ENCODE data around the gene SFSWAP.

DNA sequence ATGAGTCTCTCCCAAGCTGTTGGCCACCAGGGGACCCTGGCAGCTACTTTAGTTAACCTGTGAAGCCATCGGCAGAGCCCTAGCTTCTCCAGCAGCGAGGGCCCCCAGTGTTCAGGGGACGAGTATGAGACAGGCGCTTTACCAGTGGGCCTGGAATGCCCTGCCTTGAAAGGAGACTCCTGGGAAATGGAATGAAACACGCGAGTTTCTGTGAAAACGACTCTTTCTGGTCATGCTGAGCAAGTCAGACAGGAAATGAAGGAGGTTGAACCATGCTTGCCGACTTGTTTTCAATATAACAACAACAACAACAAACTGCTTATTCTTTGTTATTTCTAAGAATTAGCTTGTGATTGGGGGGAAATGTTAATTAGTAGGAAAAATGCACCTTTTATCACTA lies 42.9 kb downstream of the SFSWAP start:
- no peak for TF ChIP-seq RAD51 (IDR thresholded peaks at IDR 0.05; ENCODE audit: borderline replicate concordance)
- no peak for TF ChIP-seq SMC3 (IDR thresholded peaks at IDR 0.05; ENCODE audit: low read length)
- TF ChIP-seq, protein P1, sequence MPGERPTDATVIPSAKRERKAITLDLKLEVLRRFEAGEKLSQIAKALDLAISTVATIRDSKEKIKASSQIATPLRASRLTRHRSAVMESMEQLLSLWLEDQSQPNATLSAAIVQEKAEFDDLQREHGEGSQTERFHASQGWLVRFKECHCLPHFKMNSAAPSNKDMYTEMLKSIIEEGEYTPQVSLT (CRISPR knock-in tag; IDR thresholded peaks at IDR 0.05; ENCODE audit: borderline replicate concordance, low read depth) = no peak
- no peak for TF ChIP-seq ZNF891 (CRISPR knock-in tag; IDR thresholded peaks at IDR 0.05)
- TF ChIP-seq SOX13 (IDR thresholded peaks at IDR 0.05) = no peak
- no peak for TF ChIP-seq SOX13 (CRISPR knock-in tag; conservative IDR thresholded peaks at IDR 0.05 in 1 of 2, IDR thresholded peaks at IDR 0.05 in 1 of 2)
- TF ChIP-seq, protein P2, sequence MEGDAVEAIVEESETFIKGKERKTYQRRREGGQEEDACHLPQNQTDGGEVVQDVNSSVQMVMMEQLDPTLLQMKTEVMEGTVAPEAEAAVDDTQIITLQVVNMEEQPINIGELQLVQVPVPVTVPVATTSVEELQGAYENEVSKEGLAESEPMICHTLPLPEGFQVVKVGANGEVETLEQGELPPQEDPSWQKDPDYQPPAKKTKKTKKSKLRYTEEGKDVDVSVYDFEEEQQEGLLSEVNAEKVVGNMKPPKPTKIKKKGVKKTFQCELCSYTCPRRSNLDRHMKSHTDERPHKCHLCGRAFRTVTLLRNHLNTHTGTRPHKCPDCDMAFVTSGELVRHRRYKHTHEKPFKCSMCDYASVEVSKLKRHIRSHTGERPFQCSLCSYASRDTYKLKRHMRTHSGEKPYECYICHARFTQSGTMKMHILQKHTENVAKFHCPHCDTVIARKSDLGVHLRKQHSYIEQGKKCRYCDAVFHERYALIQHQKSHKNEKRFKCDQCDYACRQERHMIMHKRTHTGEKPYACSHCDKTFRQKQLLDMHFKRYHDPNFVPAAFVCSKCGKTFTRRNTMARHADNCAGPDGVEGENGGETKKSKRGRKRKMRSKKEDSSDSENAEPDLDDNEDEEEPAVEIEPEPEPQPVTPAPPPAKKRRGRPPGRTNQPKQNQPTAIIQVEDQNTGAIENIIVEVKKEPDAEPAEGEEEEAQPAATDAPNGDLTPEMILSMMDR (CRISPR knock-in tag; IDR thresholded peaks at IDR 0.05) = no peak
- no peak for TF ChIP-seq ZNF780A (CRISPR knock-in tag; IDR thresholded peaks at IDR 0.05)
